Measurements from ENCODE around the gene SLC25A43. TPM values are rescaled to one million over a fixed set of nuclear protein-coding genes. Genes with fewer than 3 reads are reported as not detected.
A peak's percentile ranks its signal among the peaks of the same experiment; 100 is the strongest.

The SLC25A43 gene
- polyA plus RNA-seq, 2 of the 4 experiments (the other 2 are of a cell fraction) = 27.4 to 31.2 TPM

DNA sequence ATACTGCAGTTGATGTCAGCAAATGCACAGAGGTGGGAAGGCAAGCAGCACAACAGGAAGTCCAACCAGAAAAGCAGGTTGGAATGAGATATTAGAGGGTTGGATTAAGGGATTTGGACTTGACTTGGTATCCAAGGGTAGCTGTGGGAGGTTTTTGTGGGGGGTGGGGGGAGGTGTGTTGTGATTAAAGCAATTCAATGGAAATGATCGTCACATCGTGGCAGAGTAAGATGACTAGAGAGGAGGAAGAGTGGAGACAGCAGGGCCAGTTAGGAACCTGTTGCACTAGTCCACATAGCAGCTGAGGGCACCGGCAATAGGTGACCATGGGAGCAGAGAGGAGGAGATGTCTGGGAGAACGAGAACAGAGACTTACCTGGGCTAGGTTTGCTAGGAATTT, 2.4 kb downstream of the SLC25A43 start (continued):
- TF ChIP-seq EHF (CRISPR knock-in tag; IDR thresholded peaks at IDR 0.05) (no peak), FOSL2 (IDR thresholded peaks at IDR 0.05) (no peak), FOSL2 (CRISPR knock-in tag; IDR thresholded peaks at IDR 0.05) (no peak), NPAS2 (CRISPR knock-in tag; IDR thresholded peaks at IDR 0.05; ENCODE audit: borderline replicate concordance) (no peak)

GRCh38 chrX:119402588-119402987, 3.5 kb downstream of the SLC25A43 start:
- POLR2A ChIA-PET = no interaction called here
- ATAC-seq (no peak), DNase-seq (ENCODE audit: low read depth in 1 of 2, low spot score in 1 of 2) (no peak), FAIRE-seq (no peak)
- TF ChIP-seq HMGXB4 (CRISPR knock-in tag; IDR thresholded peaks at IDR 0.05; ENCODE audit: borderline replicate concordance) (no peak), SREBF2 (IDR thresholded peaks at IDR 0.05) (no peak)
- H3K4me1 ChIP-seq = peaks cover 44% of the 10 kb centered on the region
- H3K27ac ChIP-seq = no peak overlapping the region
- H3K4me3 ChIP-seq = no peak overlapping the region
- 92% methylated on average over 4 of the region's 4 CpGs for WGBS (ENCODE audit: missing lambda C conversion rate)
- no peaks in the 10 kb centered on the region for H3K9me3 ChIP-seq
- H3K4me2 ChIP-seq = peak overlapping the region; percentile 18; the same call in 1 of the 3 replicates
- CTCF ChIA-PET = no interaction called here

GRCh38 chrX:119406776-119407175, 7.6 kb downstream of the SLC25A43 start:
- Histone ChIP-seq H3K4me1 (peaks cover 49% of the 10 kb centered on the region), H3K9me3 (no peaks in the 10 kb centered on the region), H3K4me3 (no peak overlapping the region), H3K27ac (peak overlapping the region; percentile 53 to 75; a peak in 4 of 6 replicates), H3K4me2 (peak overlapping the region; percentile 30; the same call in 1 of the 3 replicates)
- ATAC-seq (no peak), DNase-seq (ENCODE audit: low read depth in 1 of 2, low spot score in 1 of 2) (no peak), FAIRE-seq (no peak)
- ChIA-PET POLR2A (no interaction called here), CTCF (interaction anchor here (0.9 to 1.0 kb wide), 2 partner anchors 10 to 63 kb away, joined by 3 to 4 read pairs; no protein-coding TSS in a partner anchor)
- no peak for TF ChIP-seq SREBF2 (IDR thresholded peaks at IDR 0.05)
- no peak for TF ChIP-seq ZC3H11A (IDR thresholded peaks at IDR 0.05)
- TF ChIP-seq MAFK (IDR thresholded peaks at IDR 0.05; ENCODE audit: partially characterized antibody) = peak; percentile 36
- 50% methylated on average over 1 of the region's 1 CpG for WGBS (ENCODE audit: missing lambda C conversion rate)

- DNase-seq (ENCODE audit: low read depth in 1 of 2, low spot score in 1 of 2) = no peak
- ChIA-PET CTCF (interaction anchor here (0.9 to 1.0 kb wide), 2 partner anchors 9 to 62 kb away, joined by 3 to 4 read pairs; no protein-coding TSS in a partner anchor), POLR2A (no interaction called here)
- no peak overlapping the region for H3K4me3 ChIP-seq
- no peak overlapping the region for H3K4me2 ChIP-seq
- TF ChIP-seq TFCP2L1 (CRISPR knock-in tag; IDR thresholded peaks at IDR 0.05) (no peak), RFX5 (IDR thresholded peaks at IDR 0.05) (no peak), TP53 (CRISPR knock-in tag; IDR thresholded peaks at IDR 0.05) (no peak), RNF2 (IDR thresholded peaks at IDR 0.05; ENCODE audit: borderline replicate concordance, low read depth) (no peak), GATA3 (IDR thresholded peaks at IDR 0.05; ENCODE audit: borderline replicate concordance) (no peak)
- peak overlapping the region in 1 of 2 experiments; percentile 75; a peak in 4 of 6 replicates for H3K27ac ChIP-seq
- H3K4me1 ChIP-seq = peaks cover 51% of the 10 kb centered on the region
- no peak for ATAC-seq
- 88% methylated on average over 9 of the region's 9 CpGs for WGBS (ENCODE audit: missing lambda C conversion rate)
- H3K9me3 ChIP-seq = no peaks in the 10 kb centered on the region
- FAIRE-seq = no peak
Observed at GRCh38 chrX:119407681-119408080, 8.5 kb downstream of the SLC25A43 start.

DNA sequence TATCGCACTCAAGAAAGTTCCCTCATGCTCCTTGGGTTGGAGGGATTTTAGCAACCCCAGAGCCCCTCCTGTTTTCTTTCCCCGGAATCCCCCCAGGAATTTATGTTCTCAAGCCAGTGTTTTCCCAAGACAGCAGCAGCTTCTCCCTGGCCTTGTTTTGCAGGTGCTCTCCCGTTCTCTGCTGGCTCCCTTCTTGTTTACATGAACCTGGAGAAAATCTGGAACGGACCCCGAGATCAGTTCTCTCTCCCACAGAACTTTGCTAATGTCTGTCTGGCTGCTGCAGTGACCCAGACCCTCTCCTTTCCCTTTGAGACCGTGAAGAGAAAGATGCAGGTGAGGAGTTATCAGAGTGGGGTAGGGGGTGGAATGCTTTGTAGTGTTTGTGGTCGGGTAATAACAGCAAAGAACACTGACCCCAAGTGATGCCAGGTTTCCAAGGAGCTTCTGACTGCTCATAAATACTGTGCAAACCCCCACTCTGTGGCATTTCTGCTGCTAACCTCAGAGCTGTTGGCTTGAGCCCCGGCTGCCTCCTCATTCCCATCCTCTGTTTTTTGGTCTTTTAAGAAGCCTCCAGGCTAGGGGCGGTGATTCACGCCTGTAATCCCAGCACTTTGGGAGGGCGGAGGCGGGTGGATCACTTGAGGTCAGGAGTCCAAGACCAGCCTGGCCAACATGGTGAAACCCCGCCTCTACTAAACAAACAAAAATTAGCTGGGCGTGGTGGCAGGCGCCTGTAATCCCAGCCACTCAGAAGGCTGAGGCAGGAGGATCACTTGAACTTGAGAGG, 11.1 kb downstream of the SLC25A43 start:
- no peak overlapping the region for H3K4me3 ChIP-seq
- no peaks in the 10 kb centered on the region for H3K9me3 ChIP-seq
- peak overlapping the region; percentile 94 to 96 for H3K27ac ChIP-seq
- 10% methylated on average over 14 of the region's 15 CpGs for WGBS (ENCODE audit: missing lambda C conversion rate)
- DNase-seq (ENCODE audit: low read depth in 1 of 2, low spot score in 1 of 2) = peak; percentile 46 to 90
- ChIA-PET POLR2A (interaction anchor here (1.1 to 2.4 kb wide), 3 partner anchors 11 to 173 kb away, joined by 4 to 10 read pairs (median 6); partner anchors contain the start of genes SLC25A43 and SLC25A5), CTCF (interaction anchor here (0.9 to 1.6 kb wide), 3 partner anchors 10 to 78 kb away, joined by 3 to 4 read pairs (median 4); no protein-coding TSS in a partner anchor)
- H3K4me2 ChIP-seq = peak overlapping the region; percentile 69
- peak; percentile 92 to 97 for ATAC-seq
- TF ChIP-seq SMC3 (IDR thresholded peaks at IDR 0.05) (peak; percentile 22; the same call in 1 of the 3 replicates), FOSL2 (IDR thresholded peaks at IDR 0.05) (no peak), FOSL2 (CRISPR knock-in tag; IDR thresholded peaks at IDR 0.05) (peak; percentile 77), JUN (IDR thresholded peaks at IDR 0.05) (peak; percentile 19 to 48; a peak in 1 of 5 replicates), KDM1A (IDR thresholded peaks at IDR 0.05; ENCODE audit: low read depth) (no peak), JUNB (IDR thresholded peaks at IDR 0.05) (peak; percentile 15; the same call in 1 of the 2 replicates)
- TF ChIP-seq, protein P1, sequence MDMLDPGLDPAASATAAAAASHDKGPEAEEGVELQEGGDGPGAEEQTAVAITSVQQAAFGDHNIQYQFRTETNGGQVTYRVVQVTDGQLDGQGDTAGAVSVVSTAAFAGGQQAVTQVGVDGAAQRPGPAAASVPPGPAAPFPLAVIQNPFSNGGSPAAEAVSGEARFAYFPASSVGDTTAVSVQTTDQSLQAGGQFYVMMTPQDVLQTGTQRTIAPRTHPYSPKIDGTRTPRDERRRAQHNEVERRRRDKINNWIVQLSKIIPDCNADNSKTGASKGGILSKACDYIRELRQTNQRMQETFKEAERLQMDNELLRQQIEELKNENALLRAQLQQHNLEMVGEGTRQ (IDR thresholded peaks at IDR 0.05) = no peak
- TF ChIP-seq, protein P2, sequence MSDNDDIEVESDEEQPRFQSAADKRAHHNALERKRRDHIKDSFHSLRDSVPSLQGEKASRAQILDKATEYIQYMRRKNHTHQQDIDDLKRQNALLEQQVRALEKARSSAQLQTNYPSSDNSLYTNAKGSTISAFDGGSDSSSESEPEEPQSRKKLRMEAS (IDR thresholded peaks at IDR 0.05) = peak; percentile 58
- H3K4me1 ChIP-seq = peaks cover 51% of the 10 kb centered on the region
- FAIRE-seq = peak; percentile 97
